Left kidney (tissue), 2 donors: ENCODE measurements around the gene SRL. TPM values are rescaled to one million over a fixed set of nuclear protein-coding genes. Genes with fewer than 3 reads are reported as not detected.
"Not testable (repeated sequence)": the region's sequence is repeated elsewhere in the genome, so short reads cannot be mapped to it uniquely, and the experiment has no call there.

Experiments
- DNase-seq: peaks from one replicate; pipeline ENCODE4 v3.0.0-alpha.2; 2013
- polyA plus RNA-seq: library from polyadenylated mRNA; unstranded; fragments of 120-200 nt; gene quantifications from one replicate; pipeline ENCODE4 v1.2.1, GENCODE V29; 2013; ENCODE audit not compliant: insufficient read length

Gene SRL
- polyA plus RNA-seq, 1 donor: 0.93 TPM

DNA sequence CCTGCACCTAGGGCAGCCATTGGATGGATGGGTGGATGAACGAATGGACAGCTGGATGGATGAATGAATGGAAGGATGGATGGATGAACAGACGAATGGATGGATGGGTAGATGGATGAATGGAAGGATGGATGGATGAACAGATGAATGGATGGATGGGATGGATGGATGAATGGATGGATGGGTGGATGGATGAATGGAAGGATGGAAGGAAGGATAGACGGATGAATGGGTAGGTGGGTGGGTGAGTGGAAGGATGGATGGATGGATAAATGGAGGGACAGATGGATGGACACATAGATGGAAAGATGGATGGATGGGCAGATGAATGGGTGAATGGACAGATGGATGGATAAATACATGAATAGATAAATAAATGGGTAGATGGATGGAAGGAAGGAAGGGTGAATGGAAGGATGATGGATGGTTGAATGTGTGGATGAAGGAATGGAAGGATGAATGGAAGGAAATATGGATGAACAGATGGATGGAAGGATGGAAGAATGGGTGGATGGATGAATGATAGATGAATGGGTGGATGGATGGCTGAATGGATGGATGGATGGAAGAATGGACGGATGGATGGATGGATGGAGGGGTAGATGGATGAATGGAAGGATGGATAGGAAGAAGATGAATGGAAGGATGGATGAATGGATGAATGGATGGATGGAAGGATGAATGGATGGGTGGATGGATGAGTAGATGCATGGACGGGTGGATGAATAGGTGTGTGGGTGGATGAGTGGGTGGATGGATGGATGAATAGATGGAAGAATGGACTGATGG lies 15.4 kb downstream of the SRL start:
- no peak for DNase-seq

DNA sequence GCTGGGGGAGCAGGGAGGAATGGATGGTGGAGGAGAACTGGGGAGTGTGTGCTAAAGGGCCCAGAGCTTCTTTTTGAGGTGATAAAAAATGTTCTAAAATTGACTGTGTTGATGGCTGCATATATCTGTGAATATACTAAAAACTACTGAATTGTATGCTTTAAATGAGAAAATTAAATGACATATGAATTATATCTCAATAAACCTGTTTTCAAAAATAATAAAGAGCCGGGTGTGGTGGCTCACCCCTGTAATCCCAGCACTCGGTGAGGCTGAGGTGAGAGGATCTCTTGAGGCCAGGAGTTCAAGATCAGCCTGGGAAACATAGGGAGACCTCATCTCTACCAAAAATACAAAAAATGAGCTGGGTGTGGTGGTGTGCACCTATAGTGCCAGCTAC lies 16.8 kb downstream of the SRL start:
- DNase-seq: no peak

DNA sequence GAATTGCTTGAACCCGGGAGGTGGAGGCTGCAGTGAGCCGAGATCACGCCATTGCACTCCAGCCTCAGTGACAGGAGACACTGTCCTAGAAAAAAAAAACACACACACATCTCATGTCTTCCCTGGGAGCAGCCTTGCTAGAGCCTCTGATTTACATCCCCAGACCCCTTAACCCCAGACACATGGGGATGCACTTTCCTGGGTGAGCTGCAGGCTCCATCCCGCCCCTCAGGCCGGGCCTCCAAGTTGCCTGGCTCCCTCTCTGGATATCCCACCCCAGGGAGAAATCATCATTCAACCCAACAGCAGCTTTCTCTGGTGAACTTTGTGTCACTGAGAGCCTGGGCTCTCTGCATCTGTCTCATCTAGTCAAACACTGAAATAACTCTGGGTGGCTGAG lies 21.5 kb downstream of the SRL start:
- DNase-seq: no peak

DNA sequence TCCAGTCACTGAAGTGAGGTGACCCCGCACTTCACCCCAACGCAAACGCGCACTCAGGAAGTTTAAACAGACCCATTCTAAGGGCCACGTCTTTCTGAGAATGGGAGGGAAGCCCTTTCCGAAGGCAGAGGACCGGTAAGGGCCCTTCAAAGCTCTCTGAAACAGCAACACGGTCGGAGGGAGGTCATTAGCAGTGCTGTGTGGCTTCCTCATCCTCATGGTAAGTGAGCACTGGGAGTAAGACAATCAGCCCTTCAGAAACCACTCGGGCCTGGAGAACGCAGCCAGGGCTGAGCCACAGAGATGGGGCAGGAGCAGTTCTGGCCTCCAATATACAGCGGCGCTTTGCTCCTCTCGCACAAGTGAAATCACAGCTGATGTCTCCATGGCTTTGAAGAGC lies 23.7 kb downstream of the SRL start:
- no peak for DNase-seq

DNA sequence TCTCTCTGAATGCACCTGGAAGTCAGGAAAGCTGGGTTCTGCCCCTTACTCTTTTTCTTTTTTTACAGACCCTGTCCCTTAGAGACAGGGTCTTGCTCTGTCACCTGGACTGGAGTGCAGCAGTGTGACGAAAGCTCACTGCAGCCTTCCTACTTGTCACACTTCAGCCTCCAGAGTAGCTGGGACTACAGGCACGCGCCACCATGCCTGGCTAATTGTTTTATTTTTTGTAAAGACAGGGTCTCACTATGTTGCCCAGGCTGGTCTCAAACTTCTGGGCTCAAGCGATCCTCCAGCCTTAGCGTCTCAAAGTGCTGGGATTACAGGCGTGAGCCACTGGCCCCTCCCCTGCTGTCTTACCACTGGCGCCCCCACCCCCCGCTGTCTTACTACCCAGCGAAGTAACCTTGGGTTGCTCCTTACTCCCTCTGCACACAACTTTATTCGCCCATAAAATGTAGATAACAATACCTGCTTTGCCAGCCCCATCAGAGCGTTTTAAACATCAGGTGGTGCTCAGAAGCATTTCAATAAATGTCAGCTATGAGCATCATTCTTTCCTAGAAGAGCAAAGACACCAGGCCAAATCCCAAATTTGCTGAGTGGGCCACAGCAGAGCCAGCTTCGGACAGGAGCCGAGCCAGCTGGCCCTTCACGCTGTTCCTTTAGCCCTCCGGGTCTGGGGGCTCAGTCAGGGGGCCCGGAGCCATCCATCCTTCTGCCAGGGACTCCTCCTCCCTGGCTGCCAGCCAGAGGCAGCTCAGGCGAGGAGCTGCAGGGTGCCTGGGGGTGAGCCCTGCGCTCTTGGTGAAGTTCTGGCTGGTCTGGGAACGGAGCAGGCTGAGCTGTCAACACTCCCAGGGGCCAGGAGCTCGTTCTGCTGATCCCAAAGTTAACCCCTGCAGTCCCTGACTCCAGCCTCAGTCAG lies 24.4 kb downstream of the SRL start:
- DNase-seq: peak; percentile 38

DNA sequence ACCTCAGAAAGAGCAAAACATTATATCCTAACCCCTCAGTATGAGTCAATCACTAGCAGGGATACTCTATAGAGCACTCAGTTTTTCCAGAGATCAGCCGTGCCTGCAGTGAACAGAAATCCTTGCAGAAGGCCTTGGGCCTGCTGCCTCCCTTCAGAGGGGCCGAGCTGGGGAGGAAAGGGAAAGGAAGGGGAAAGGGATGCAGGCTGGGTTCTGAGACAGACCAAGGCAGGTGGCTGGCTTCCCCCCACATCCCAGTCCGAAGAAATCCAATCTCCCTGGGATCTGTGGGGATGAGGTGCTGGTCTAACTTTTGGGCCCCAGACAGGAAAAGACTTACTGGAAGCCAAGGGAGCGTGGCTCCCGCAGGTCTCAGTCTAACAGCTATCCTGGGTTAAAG lies 25.3 kb downstream of the SRL start:
- DNase-seq: no peak

DNA sequence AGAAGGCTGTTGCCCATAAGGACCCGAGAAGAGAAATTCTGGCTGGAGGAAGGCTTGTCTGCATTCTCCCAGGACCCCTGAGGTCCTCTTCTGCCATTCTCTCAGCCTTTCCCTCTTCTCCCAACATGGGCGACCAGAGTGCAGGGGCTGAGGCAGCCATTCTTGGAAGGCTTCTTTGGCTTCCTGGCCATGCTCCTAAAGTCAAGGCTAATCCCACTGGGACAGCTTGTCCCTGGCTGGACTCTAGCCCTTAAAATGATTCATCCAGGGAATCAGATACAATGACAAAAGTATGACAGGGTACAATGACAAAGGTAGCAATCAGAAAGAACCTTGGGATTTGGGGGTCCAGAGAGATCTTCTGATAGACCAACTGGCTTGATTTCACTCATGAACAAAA lies 26.8 kb downstream of the SRL start:
- no peak for DNase-seq

DNA sequence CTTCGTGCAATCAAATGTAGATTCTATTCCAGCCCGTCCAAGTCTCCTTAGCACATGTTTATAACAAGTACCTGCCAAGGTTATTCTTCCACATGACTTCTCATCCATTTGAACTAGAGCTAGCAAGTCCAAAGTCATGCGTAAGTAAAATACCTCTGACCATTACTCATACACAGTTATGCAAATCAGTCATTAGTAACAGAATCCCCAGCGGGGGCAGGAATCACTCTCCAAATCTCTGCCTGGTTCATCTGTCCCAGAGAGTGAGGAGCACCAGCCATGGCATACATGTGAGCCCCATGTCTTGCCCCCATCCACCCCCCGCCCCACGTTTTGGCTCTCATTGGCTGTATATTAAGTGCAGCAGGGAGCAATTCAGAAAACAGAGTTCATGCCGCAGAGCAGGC lies 27.7 kb downstream of the SRL start:
- DNase-seq: no peak

DNA sequence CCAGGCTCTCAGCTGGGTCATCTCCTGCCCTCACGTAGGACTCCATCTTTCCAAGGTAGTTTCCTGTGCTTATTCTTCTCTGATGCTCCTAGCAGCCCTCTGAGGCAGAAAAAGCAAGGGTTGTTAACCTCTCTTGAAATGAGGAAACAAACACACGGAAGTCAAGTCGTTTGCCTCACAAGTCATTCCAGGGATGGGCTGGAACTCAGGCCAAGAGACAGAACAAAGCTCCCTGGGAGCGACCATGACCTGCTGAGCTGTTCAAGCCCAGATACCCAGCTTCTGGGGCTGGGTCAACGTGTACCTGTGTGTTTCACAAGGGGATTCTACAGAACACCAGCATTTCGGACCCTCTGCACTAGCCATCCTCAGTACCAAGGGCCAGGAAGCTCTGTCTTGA lies 28.1 kb downstream of the SRL start:
- DNase-seq: no peak

DNA sequence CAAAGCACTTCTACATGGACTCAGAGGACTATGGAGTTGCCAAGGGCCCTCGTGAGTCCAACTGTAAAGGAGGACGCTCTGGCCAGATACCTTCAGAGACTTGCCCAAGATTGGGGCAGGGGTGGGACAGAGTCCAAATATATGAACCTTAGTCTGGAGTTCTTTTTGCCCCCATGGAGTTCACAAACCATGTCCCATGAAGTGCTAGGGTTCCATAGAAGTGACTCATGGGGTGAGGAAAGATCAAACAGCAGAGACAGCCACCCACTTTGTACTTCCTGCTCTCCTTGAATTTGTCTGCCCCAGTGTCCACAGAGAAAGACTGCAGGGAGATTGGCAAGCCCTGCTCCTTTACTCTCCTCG lies 29.0 kb downstream of the SRL start:
- no peak for DNase-seq

DNA sequence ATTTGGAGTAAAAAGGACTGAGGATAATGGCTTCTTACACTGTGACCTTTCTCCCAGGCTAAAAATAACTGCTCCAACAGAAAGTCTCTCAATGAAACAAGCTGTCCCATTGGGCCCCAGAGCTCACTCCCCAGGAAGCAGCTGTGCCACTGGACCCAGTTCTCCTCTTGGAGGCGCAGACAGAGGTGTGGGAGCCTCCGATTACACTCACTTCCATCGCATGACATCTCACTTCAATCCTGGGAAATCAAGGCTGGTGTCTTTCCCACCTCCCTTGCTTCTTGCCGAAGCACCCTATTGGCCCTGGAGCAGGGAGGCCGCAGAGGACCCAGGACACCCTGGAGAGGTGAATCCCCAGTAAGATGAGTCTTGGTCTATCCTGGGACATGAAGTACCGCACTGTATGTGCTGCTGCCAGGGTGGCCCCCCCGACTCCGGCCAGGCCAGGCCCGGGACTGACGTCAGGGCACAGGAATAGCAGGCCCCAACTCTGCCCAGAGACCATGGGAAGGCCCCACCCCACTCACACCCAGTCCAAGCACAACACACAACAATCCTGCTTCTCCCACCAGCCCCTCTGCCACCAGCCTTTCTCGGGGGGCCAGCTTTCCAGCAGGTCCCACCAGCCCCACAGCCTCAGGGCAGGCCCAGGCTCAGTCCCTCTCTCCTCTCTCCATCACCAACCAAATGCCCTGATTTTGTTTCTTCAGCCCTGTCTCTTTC lies 29.5 kb downstream of the SRL start:
- DNase-seq: no peak

DNA sequence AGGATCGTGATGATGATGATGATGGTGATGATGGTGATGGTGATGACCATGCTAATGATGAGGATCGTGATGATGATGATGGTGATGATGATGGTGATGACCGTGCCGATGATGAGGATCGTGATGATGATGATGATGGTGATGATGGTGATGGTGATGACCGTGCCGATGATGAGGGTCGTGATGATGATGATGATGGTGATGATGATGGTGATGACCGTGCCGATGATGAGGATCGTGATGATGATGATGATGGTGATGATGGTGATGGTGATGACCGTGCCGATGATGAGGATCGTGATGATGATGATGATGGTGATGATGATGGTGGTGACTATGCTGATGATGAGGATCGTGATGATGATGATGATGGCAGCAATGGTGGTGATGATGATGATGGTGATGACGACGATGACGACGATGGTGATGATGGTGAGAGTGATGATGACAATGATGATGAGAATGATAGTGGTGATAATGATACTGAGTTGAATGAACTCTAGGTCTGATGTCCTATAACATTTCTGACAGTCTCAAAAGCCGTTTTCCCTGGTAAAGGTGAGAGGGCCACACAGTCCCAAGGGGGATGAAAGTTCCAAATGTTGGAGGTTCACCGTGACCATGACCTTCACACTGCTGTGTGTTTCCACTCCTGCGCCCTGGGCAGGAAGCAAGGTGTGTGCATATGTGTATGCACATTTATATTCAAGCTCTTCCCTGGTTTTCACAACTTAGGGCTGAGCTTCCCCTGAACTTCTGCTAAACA lies 30.3 kb downstream of the SRL start:
- not testable (repeated sequence) for DNase-seq

DNA sequence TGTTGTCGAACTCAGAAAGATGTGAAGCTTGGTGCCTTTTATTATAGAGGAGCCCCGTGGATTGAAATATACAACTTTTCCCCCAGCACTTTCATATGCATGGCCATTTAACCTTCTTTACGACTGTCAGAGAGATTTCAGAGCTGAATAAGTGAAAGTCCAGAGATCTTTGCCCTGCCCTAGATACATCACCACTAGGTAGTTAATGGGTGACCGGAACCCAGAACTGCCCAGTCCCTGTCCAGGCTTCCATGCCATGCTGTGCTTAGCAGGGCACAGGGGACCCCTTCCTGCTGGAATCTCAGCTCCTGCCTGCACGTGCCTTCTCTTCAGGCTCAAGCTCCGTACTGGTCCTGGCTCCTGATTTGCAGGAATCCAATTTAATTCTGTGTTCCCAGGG lies 32.2 kb downstream of the SRL start:
- no peak for DNase-seq

DNA sequence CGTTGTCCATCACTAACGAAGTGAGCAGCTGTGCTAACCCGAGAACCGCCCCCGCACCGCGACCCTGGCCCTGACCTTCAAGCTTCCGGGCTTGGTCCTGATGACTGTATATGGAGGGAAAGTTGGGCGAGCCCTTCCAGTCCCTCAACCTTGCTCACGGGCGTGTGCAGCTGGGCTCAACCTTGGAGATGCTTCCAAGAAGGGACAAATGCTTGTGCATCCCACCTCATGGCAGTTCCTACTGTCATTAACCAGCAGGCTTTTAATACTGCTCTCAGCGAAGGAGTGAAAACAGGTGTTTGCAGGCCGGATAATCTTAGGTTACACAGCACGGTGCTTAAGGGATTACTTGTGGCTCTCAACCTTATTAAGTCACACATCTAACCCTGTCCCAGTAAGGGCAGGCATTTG lies 33.5 kb downstream of the SRL start:
- DNase-seq: peak; percentile 51

DNA sequence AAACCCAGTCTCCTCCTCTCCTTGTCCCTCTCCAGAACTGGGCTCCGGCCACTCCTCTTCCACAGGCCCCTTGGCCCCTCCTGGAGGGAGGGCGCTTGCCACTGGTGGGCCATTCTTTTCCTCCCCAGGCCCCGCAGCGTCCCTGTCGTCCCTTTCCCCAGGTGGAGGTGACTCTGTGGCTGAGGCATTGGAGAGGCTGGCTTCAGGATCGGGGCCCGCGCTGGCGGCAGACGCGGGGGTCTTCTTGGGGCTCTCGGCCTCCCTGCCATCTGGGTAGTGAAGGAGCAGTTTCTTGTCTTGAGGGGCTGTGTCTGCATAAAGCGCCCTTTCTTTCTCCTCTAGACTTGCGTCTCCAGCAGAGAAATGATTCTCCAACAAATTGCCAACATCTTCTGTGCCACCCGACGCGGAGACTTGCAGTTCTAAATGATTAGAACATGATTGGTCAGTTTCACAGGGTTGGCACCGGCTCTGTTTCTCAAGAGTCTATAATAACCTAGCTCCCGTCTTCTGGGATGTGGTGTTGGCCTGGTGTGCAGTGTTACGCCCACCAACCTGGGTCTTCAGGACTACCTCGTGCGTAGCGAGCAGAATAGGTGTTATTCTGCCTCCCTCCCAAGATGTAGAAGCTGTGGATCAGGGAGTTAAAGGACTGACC lies 34.1 kb downstream of the SRL start:
- no peak for DNase-seq

DNA sequence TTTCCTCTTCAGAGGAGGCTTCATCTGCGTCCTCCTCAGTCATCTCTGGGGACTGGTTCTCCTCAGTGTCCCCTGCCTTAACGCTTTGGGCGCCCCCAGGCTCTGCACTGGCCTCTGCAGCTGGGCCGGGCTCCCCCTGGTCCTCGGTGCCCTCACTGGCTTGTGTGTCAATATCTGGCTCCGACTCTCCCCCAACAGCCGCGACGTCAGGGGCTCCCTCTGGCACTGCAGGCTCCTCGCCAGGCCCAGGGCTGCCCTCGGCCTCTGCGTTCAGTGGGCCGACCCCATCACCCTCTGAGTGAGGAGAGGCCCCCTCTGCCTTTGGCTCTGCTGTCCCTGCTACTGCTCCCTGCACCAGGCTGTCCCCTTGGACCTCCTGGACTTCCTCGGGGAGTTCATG lies 34.7 kb downstream of the SRL start:
- no peak for DNase-seq

DNA sequence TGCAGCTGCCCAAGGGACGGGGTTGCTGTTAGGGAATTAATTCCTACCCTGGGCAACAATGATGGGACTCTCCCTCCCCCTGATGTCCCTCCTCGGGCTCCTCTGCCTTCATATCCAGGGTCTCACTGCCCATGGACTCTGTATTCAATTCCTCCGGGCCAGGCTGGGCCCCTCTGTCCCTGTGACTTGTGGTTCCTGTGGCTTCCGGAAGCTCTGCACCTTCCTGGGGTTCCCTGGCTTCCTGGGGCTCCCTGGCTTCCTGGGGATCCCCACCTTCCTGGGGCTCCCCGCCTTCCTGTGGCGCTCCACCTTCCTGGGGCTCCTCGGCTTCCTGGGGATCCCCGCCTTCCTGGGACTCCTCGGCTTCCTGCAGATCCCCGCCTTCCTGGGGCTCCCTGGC lies 35.2 kb downstream of the SRL start:
- DNase-seq: no peak

DNA sequence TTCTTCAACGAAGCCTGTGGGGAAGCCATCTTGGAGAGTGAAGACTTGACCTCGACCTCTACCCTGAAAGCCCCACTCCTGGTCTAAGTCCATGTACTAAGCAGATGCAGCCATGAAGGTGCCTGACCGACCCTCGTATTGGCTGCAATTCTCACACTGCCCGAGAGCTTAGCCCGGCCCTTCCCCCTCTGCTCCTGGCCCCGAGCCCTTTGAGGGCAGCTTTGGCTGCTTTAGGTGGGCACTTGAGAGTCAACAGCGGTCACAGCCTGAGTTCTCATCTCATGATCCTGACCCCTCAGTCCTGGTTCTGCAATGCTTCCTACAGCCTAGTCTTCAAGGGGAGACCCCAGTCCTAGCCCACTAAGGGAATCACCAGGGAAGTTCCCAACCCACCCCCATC lies 35.9 kb downstream of the SRL start:
- DNase-seq: no peak

DNA sequence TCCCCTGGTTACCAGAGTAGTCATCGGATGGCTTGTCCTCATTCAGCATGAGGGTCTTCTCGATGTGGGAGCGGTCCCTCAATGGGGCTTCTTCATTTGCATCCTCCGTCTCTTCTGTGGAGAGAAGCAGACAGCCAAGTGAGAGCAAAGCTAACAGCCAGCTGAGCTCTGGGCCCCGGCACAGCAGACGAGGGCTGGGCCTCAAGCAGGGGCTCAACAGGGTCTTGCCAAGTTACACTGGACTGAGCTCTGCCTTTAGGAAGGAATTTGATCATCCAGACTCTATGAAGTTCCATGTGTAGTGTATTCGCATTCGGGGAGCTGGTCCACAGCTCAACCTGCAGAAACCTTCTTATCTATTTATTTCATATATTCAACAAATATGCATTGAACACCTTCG lies 37.4 kb downstream of the SRL start:
- DNase-seq: no peak

DNA sequence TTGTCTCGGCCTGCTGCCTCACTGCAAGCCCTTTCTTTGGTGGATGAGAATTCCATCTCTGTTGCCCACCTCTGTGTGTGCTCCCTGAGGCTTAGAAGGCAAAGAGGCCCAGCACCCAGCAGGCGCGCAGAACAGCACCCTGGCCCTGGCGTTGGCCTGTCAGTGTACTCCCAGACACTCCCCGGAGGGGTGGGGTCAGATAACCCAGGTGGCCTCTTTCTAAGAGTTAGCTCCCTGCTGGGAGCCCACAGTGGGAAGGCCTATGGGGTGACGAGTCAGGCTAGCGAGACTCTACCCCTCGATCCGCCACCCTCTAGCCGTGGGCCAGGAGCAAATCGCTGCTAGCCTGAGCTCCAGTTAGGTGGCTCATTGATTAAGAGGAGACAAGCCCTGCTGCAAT lies 38.1 kb downstream of the SRL start:
- DNase-seq: no peak

DNA sequence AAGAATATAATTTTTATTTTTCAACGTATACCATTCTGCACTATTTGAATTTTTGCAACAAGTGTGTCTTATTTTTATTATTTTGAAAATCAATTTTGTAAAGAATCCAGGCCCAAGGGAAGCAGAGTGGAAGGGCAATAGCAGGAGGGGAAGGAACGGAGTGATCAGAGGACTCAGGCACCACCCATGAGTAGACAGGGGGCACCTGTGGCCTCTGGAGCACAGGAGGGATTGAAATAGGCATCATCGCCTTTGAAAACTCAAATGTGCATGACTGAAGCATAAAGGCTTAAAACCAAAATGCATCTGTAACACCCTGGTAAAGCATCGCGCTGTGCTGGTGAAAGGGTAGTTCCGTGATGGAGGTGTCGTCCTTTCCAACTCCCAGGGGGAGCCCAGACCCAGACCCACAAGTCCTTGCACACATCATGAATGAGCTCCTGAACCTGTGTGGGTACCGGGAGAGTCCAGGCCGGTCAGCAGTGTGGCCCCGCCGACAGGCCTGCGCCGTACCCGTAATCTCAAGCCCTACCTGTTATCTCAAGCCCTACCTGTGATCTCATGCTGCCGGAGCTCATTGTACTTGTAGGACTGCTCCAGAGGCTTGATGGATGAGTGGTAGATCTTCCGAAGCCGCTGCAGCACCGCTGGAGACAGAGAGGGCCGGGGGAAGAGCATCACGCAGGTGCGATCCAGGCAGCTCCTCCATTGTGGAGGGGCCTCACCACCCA lies 39.1 kb downstream of the SRL start:
- DNase-seq: no peak
